Small intestine (tissue), 7 donors: ENCODE results near the gene BMP10. TPM values are rescaled to one million over a fixed set of nuclear protein-coding genes. Genes with fewer than 3 reads are reported as not detected.

Experiments used
- DNase-seq, 2 donors: peaks; one replicate each; pipeline versions ENCODE4 v3.0.0 to v3.0.0-alpha.2; 2013
- FAIRE-seq: peaks from 2 replicates; lab custom pipeline; 2012; peaks lifted over from hg19 to GRCh38; lab: Jason Lieb, UNC
- H3K27ac ChIP-seq, 3 donors: one replicate each; pipeline ENCODE4 v1.5.1; 2013; ENCODE audit warnings: low read length in 2 of 3, mild to moderate bottlenecking in 2 of 3, control low read depth in 1 of 3, inconsistent platforms in 1 of 3, low read depth in 1 of 3, moderate library complexity in 1 of 3
- H3K27me3 ChIP-seq, 3 donors: one replicate each; pipeline ENCODE4 v1.6.1; 2013; ENCODE audit warnings: low read length in 3 of 3, inconsistent platforms in 1 of 3; ENCODE audit not compliant: control insufficient read depth in 3 of 3, insufficient read depth in 3 of 3
- H3K36me3 ChIP-seq, 3 donors: one replicate each; pipeline ENCODE4 v1.6.1; 2013; ENCODE audit warnings: low read length in 3 of 3, inconsistent platforms in 1 of 3, low read depth in 1 of 3, mild to moderate bottlenecking in 1 of 3, moderate library complexity in 1 of 3; ENCODE audit not compliant: control insufficient read depth in 3 of 3, insufficient read depth in 2 of 3
- H3K4me1 ChIP-seq, 3 donors: one replicate each; pipeline ENCODE4 v1.6.1; 2013; ENCODE audit warnings: low read length in 2 of 3, inconsistent platforms in 1 of 3, low read depth in 1 of 3, mild to moderate bottlenecking in 1 of 3, moderate library complexity in 1 of 3; ENCODE audit not compliant: control insufficient read depth in 3 of 3, insufficient read depth in 2 of 3
- H3K4me3 ChIP-seq, 3 donors: one replicate each; pipeline ENCODE4 v1.5.1; 2013; ENCODE audit warnings: low read length in 3 of 3, control low read depth in 1 of 3, inconsistent platforms in 1 of 3, low read depth in 1 of 3, mild to moderate bottlenecking in 1 of 3, moderate library complexity in 1 of 3
- H3K9me3 ChIP-seq, 2 donors: one replicate each; pipeline ENCODE4 v1.6.1; 2013; ENCODE audit warnings: low read depth in 1 of 2, low read length in 1 of 2; ENCODE audit not compliant: control insufficient read depth in 2 of 2, insufficient read depth in 1 of 2
- WGBS, 3 donors: extraction: QIAGEN DNeasy Blood & Tissue Kit; methylation state at CpG; one replicate each; pipeline ENCODE4 v1.1.7; 2013; 5-methylcytosine and 5-hydroxymethylcytosine counted together
- polyA plus RNA-seq, 4 donors: library from polyadenylated mRNA; stranded (reverse) in 3 of 4; unstranded in 1 of 4; fragments of 200-250 nt in 3 of 4; fragments of 120-200 nt in 1 of 4; gene quantifications; one replicate each; pipeline versions ENCODE4 v1.2.1 to v1.2.3, GENCODE V29; 2013
- donor health status: healthy with polysubstance abuse.
- donor health status: control.
- donor health status: control.
- donor health status: Bipolar disorder and iron deficiency.
- donor health status: healthy.

BMP10 gene
- polyA plus RNA-seq, 4 donors = not detected

DNA sequence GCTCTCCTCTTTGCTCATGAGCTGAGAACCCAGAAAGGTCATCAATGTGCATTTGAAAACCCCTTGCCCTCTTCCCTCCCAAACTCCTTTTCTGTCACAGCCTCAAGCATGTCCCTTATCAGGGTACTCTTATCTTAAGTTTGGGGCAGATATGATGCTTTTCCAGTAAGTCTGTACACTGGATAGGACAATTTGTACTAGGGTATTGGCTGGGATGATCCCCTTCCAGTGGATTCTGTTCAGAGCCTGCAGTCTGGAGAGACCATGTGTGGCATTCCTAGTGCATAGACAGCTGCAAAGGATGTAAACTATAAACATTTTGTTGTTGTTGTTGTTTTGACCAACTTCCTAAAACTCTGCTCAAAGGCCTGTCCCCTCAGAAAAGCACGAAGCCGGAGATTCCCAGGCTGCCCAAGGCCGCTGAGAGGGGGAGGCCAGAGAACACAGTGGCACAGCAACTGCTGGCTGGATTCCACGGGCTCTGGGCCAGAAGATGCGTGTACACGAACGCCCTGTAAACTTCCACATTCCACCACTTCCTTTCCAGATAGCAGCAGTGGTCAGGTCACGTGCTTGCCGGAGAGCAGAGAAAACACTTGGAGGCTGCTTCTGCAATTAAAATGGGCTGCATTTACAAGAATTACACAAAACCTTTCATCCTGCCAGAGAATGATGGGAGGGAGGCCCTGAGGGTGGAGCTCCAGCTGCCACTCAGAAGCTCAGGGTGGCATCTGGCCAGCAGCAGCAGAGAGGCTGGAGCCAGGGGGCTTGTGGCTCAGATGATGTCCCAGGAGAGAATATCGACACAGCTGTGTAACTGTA, 42.1 kb downstream of the BMP10 start:
- 2 to 4% (median 3%) methylated on average over 10 of the region's 10 CpGs for WGBS, 3 donors
- DNase-seq (peak; percentile 82 to 87), FAIRE-seq (no peak)
- Histone ChIP-seq H3K4me3 (no peak overlapping the region), H3K4me1 (peaks cover 0 to 17% (median 14%) of the 10 kb centered on the region in 3 donors), H3K27ac (peak overlapping the region in 2 of 3 donors; percentile 36 to 44), H3K36me3 (no peaks in the 10 kb centered on the region), H3K27me3 (no peaks in the 10 kb centered on the region), H3K9me3 (no peaks in the 10 kb centered on the region)

DNA sequence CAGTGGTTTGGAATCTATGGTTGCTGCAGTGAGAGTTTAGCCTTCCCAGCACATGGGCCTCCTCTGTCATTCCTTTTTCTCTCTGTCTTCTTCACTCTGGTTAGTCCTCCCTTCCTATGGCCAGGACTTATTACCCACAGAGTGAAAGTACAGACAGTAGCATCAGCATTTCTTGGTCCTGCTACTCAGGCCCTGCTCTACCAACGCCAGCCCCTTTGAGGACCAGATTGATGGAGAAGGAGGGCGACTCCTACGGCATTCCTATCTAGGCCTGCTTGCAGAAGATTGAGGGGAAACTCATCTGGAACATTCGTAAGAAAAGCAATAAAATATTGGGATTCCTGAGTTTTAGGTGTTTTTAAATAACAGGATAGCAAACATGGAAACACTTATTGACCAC, 43.5 kb downstream of the BMP10 start:
- Histone ChIP-seq H3K36me3 (peaks cover 0 to 4% (median 3%) of the 10 kb centered on the region in 3 donors), H3K4me1 (peaks cover 0 to 14% (median 13%) of the 10 kb centered on the region in 3 donors), H3K27me3 (no peaks in the 10 kb centered on the region), H3K9me3 (no peaks in the 10 kb centered on the region), H3K27ac (no peak overlapping the region), H3K4me3 (no peak overlapping the region)
- WGBS, 3 donors = 74 to 94% (median 93%) methylated on average over 4 of the region's 4 CpGs
- DNase-seq = no peak
- no peak for FAIRE-seq

GRCh38 chr2:68825866-68826265, 45.3 kb downstream of the BMP10 start:
- H3K27ac ChIP-seq = no peak overlapping the region
- peaks cover 0 to 14% (median 6%) of the 10 kb centered on the region in 3 donors for H3K4me1 ChIP-seq
- FAIRE-seq (no peak), DNase-seq (no peak)
- no peaks in the 10 kb centered on the region for H3K27me3 ChIP-seq
- peaks cover 0 to 5% (median 4%) of the 10 kb centered on the region in 3 donors for H3K36me3 ChIP-seq
- WGBS, 3 donors = 83 to 91% (median 88%) methylated on average over 5 of the region's 5 CpGs
- no peaks in the 10 kb centered on the region for H3K9me3 ChIP-seq
- H3K4me3 ChIP-seq = no peak overlapping the region

GRCh38 chr2:68824831-68825230, 46.4 kb downstream of the BMP10 start:
- H3K9me3 ChIP-seq = no peaks in the 10 kb centered on the region
- H3K27ac ChIP-seq = no peak overlapping the region
- DNase-seq = no peak
- peaks cover 0 to 5% (median 4%) of the 10 kb centered on the region in 3 donors for H3K36me3 ChIP-seq
- 56 to 75% (median 75%) methylated on average over 2 of the region's 2 CpGs for WGBS, 3 donors
- H3K4me1 ChIP-seq = peaks cover 0 to 14% (median 4%) of the 10 kb centered on the region in 3 donors
- FAIRE-seq = no peak
- H3K4me3 ChIP-seq = no peak overlapping the region
- no peaks in the 10 kb centered on the region for H3K27me3 ChIP-seq

DNA sequence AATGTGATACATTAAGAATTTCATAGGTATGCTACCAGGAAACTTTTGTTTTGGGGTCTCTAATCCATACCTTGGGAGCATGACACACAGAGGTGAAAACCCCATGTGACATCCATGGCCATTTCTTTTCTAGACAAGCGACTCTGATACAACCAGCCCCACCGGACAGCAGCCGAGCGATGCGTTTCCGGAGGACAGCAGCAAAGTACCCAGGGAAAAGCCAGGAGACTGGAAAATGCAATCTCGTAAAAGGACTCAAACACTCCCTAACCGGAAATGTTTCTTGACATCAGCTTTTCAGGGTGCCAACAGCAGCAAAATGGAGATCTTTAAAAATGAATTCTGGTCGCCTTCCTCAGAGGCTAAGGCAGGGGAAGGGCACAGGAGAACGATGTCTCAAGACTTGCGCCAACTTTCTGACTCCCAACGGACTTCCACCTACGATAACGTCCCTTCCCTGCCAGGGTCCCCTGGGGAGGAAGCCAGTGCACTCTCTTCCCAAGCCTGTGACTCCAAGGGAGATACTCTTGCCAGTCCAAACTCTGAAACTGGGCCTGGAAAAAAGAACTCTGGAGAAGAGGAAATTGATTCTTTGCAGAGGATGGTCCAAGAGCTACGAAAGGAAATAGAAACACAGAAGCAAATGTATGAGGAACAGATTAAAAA, 48.9 kb downstream of the BMP10 start:
- no peak for FAIRE-seq
- peaks cover 0 to 7% (median 4%) of the 10 kb centered on the region in 3 donors for H3K36me3 ChIP-seq
- H3K4me3 ChIP-seq = no peak overlapping the region
- no peak for DNase-seq
- no peaks in the 10 kb centered on the region for H3K9me3 ChIP-seq
- H3K27me3 ChIP-seq = no peaks in the 10 kb centered on the region
- no peak overlapping the region for H3K27ac ChIP-seq
- H3K4me1 ChIP-seq = no peaks in the 10 kb centered on the region
- 91 to 95% (median 92%) methylated on average over 15 of the region's 15 CpGs for WGBS, 3 donors

DNA sequence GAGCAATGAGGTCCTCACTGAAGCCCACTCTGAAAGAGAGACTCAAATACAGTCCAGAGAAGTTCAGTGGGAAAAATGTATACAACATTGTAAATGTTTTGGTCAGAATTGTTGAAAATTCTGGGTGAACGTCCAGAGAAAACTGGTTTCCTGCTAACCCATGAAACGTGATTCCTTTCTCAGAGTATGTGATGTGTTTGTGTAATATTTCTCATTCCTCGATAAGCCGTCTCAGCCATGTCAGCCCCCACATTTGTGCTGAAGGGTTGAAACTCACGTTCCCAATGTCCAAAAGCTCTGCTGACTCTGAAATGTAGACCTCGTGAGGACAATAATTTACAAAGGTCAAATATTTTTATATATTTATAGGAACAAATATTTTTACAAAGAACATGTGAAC, 51.6 kb downstream of the BMP10 start:
- H3K27me3 ChIP-seq = no peaks in the 10 kb centered on the region
- no peaks in the 10 kb centered on the region for H3K9me3 ChIP-seq
- no peaks in the 10 kb centered on the region for H3K4me1 ChIP-seq
- H3K27ac ChIP-seq = no peak overlapping the region
- WGBS, 3 donors = 79 to 92% (median 81%) methylated on average over 6 of the region's 6 CpGs
- peaks cover 3 to 7% (median 7%) of the 10 kb centered on the region in 3 donors for H3K36me3 ChIP-seq
- DNase-seq = no peak
- H3K4me3 ChIP-seq = no peak overlapping the region
- FAIRE-seq = no peak

DNA sequence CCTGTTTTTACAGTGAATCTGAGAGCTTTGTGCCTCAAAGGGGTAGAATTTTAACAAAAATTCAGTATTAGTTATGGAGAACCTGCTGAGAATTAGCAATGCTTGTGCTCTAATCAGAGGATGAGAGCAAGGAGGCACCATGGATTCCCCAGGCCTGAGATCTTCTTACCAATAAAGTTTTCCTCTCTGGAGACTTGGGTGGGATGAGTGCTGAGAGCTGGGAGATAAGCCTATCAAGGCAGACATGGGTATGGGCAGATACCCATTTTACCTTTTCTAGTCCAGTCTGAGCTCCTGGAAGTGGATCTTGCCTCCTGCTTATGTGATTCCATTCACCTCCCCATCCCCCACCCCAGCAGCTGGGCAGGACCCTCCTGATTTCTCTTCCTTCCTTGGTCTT, 53.9 kb downstream of the BMP10 start:
- H3K4me1 ChIP-seq = no peaks in the 10 kb centered on the region
- no peaks in the 10 kb centered on the region for H3K27me3 ChIP-seq
- H3K36me3 ChIP-seq = peaks cover 3% of the 10 kb centered on the region in 3 donors
- H3K4me3 ChIP-seq = no peak overlapping the region
- DNase-seq (no peak), FAIRE-seq (no peak)
- H3K27ac ChIP-seq = no peak overlapping the region
- H3K9me3 ChIP-seq = no peaks in the 10 kb centered on the region
